SK-N-MC (cell line): ENCODE data around the gene DNAJA3.
"Not testable (repeated sequence)": the region's sequence is repeated elsewhere in the genome, so short reads cannot be mapped to it uniquely, and the experiment has no call there.

Experiments used
- EZH2 ChIP-seq: fragments of 200-600 bp; sonication (generic); IDR thresholded peaks from one replicate; pipeline ENCODE4 v1.6.1; 2017; ENCODE audit warnings: antibody characterized with exemption
- FOXP2 ChIP-seq: optimal IDR thresholded peaks from 2 replicates; pipeline ENCODE3; 2011; ENCODE audit warnings: mild to moderate bottlenecking, moderate library complexity; ENCODE audit not compliant: insufficient read depth; ENCODE audit errors: extremely low read length, control extremely low read depth
- POLR2AphosphoS5 ChIP-seq: IDR thresholded peaks from 2 replicates; pipeline ENCODE4 v1.6.1; 2012; ENCODE audit warnings: mild to moderate bottlenecking, low read depth, low read length, borderline replicate concordance

DNA sequence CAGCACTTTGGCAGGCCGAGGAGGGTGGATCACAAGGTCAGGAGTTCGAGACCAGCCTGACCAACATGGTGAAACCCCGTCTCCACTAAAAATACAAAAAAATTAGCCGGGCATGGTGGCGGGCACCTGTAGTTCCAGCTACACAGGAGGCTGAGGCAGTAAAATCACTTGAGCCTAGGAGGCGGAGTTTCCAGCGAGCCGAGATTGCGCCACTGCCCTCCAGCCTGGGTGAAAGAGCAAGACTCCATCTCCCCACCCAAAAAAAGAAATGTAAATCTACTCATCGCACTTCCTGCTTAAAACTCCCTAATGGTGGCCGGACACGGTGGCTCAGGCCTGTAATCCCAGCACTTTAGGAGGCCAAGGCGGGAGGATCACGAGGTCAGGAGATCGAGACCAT, 31.8 kb upstream of the DNAJA3 start:
- TF ChIP-seq EZH2, POLR2AphosphoS5, FOXP2: not testable (repeated sequence)
